Measurements from ENCODE around the gene GPR55. TPM values are rescaled to one million over a fixed set of nuclear protein-coding genes. Genes with fewer than 3 reads are reported as not detected.
A peak's percentile ranks its signal among the peaks of the same experiment; 100 is the strongest.

GPR55 gene
- total RNA-seq, 1 donor from 2014 or later, result not detected

GRCh38 chr2:230967113-230967512 lies 42.1 kb upstream of the GPR55 start:
- H3K27ac Mint-ChIP-seq (ENCODE audit: unreplicated experiment), result no peak overlapping the region
- H2AFZ ChIP-seq (ENCODE audit: low read depth, low read length), result no peak overlapping the region
- TF ChIP-seq CTCF (IDR thresholded peaks at IDR 0.05; ENCODE audit: insufficient read depth, low read depth, low read length), result no peak
- no peak for TF ChIP-seq EZH2 (IDR thresholded peaks at IDR 0.05; ENCODE audit: insufficient read depth, low read length)

GRCh38 chr2:230964136-230964730 lies 39.2 kb upstream of the GPR55 start:
- Histone ChIP-seq H4K20me1 (ENCODE audit: insufficient read depth, low read length) (no peaks in the 10 kb centered on the region), H3K27ac (ENCODE audit: low read depth, low read length) (no peak overlapping the region), H3K4me1 (ENCODE audit: insufficient read depth, low read length) (no peaks in the 10 kb centered on the region), H3K79me2 (ENCODE audit: insufficient read depth, low read length) (no peaks in the 10 kb centered on the region), H3K9ac (ENCODE audit: low read length) (no peak overlapping the region), H3K9me3 (ENCODE audit: insufficient read depth, low read depth, low read length) (no peaks in the 10 kb centered on the region), H3K36me3 (ENCODE audit: insufficient read depth, low read length) (no peaks in the 10 kb centered on the region), H3K4me3 (ENCODE audit: insufficient read depth, low read depth, low read length) (no peak overlapping the region), H3K27me3 (ENCODE audit: insufficient read depth, low read length) (peaks cover 3% of the 10 kb centered on the region), H3K4me2 (ENCODE audit: low read length) (no peak overlapping the region), H2AFZ (ENCODE audit: low read depth, low read length) (no peak overlapping the region)
- Mint-ChIP-seq H3K4me3 (ENCODE audit: unreplicated experiment) (no peak overlapping the region), H3K4me1 (ENCODE audit: low read depth, unreplicated experiment) (peaks cover 15% of the 10 kb centered on the region), H3K27ac (ENCODE audit: unreplicated experiment) (no peak overlapping the region), H3K36me3 (ENCODE audit: low read depth, unreplicated experiment) (no peaks in the 10 kb centered on the region), H3K27me3 (ENCODE audit: low read depth, unreplicated experiment) (peaks cover 2% of the 10 kb centered on the region), H3K9me3 (ENCODE audit: unreplicated experiment) (peaks cover 2% of the 10 kb centered on the region)
- TF ChIP-seq CTCF (IDR thresholded peaks at IDR 0.05; ENCODE audit: insufficient read depth, low read depth, low read length) (no peak), EZH2 (IDR thresholded peaks at IDR 0.05; ENCODE audit: insufficient read depth, low read length) (no peak)
- DNase-seq (ENCODE audit: low read depth) (no peak), FAIRE-seq (no peak)

More at GRCh38 chr2:230967113-230967512, 42.1 kb upstream of the GPR55 start:
- no peaks in the 10 kb centered on the region for H3K79me2 ChIP-seq (ENCODE audit: insufficient read depth, low read length)
- H3K27ac ChIP-seq (ENCODE audit: low read depth, low read length), result no peak overlapping the region
- no peak for DNase-seq (ENCODE audit: low read depth)
- H3K4me1 ChIP-seq (ENCODE audit: insufficient read depth, low read length), result no peaks in the 10 kb centered on the region
- H3K9me3 ChIP-seq (ENCODE audit: insufficient read depth, low read depth, low read length), result no peaks in the 10 kb centered on the region
- H4K20me1 ChIP-seq (ENCODE audit: insufficient read depth, low read length), result no peaks in the 10 kb centered on the region
- Mint-ChIP-seq H3K4me1 (ENCODE audit: low read depth, unreplicated experiment) (no peaks in the 10 kb centered on the region), H3K4me3 (ENCODE audit: unreplicated experiment) (no peak overlapping the region), H3K36me3 (ENCODE audit: low read depth, unreplicated experiment) (no peaks in the 10 kb centered on the region), H3K27me3 (ENCODE audit: low read depth, unreplicated experiment) (peaks cover 2% of the 10 kb centered on the region), H3K9me3 (ENCODE audit: unreplicated experiment) (peaks cover 3% of the 10 kb centered on the region)
- H3K9ac ChIP-seq (ENCODE audit: low read length), result no peak overlapping the region
- no peak overlapping the region for H3K4me2 ChIP-seq (ENCODE audit: low read length)
- H3K27me3 ChIP-seq (ENCODE audit: insufficient read depth, low read length), result peaks cover 3% of the 10 kb centered on the region
- H3K4me3 ChIP-seq (ENCODE audit: insufficient read depth, low read depth, low read length), result no peak overlapping the region
- no peaks in the 10 kb centered on the region for H3K36me3 ChIP-seq (ENCODE audit: insufficient read depth, low read length)
- FAIRE-seq, result no peak

GRCh38 chr2:230961091-230961491 lies 36.0 kb upstream of the GPR55 start:
- H3K9me3 Mint-ChIP-seq (ENCODE audit: unreplicated experiment), result peaks cover 2% of the 10 kb centered on the region
- no peak overlapping the region for H3K4me2 ChIP-seq (ENCODE audit: low read length)
- no peaks in the 10 kb centered on the region for H4K20me1 ChIP-seq (ENCODE audit: insufficient read depth, low read length)
- peaks cover 3% of the 10 kb centered on the region for H3K4me1 ChIP-seq (ENCODE audit: insufficient read depth, low read length)
- DNase-seq (ENCODE audit: low read depth) (peak; percentile 74), FAIRE-seq (no peak)
- H3K4me3 Mint-ChIP-seq (ENCODE audit: unreplicated experiment), result no peak overlapping the region
- peaks cover 3% of the 10 kb centered on the region for H3K27me3 ChIP-seq (ENCODE audit: insufficient read depth, low read length)
- H3K27me3 Mint-ChIP-seq (ENCODE audit: low read depth, unreplicated experiment), result peaks cover 2% of the 10 kb centered on the region
- TF ChIP-seq EZH2 (IDR thresholded peaks at IDR 0.05; ENCODE audit: insufficient read depth, low read length) (no peak), CTCF (IDR thresholded peaks at IDR 0.05; ENCODE audit: insufficient read depth, low read depth, low read length) (no peak)
- no peak overlapping the region for H2AFZ ChIP-seq (ENCODE audit: low read depth, low read length)
- H3K4me1 Mint-ChIP-seq (ENCODE audit: low read depth, unreplicated experiment), result peaks cover 24% of the 10 kb centered on the region
- H3K4me3 ChIP-seq (ENCODE audit: insufficient read depth, low read depth, low read length), result no peak overlapping the region
- H3K27ac ChIP-seq (ENCODE audit: low read depth, low read length), result no peak overlapping the region
- H3K27ac Mint-ChIP-seq (ENCODE audit: unreplicated experiment), result peak overlapping the region; percentile 56
- no peaks in the 10 kb centered on the region for H3K36me3 ChIP-seq (ENCODE audit: insufficient read depth, low read length)
- H3K9me3 ChIP-seq (ENCODE audit: insufficient read depth, low read depth, low read length), result no peaks in the 10 kb centered on the region
- no peak overlapping the region for H3K9ac ChIP-seq (ENCODE audit: low read length)
- no peaks in the 10 kb centered on the region for H3K36me3 Mint-ChIP-seq (ENCODE audit: low read depth, unreplicated experiment)
- H3K79me2 ChIP-seq (ENCODE audit: insufficient read depth, low read length), result no peaks in the 10 kb centered on the region

Measured in astrocyte (in vitro differentiated cells and primary cell).